DMS53 (cell line): ENCODE data around the gene PTPRZ1.

Source experiments
- DNase-seq: peaks from one replicate; lab custom pipeline; 2025; lab: John Stamatoyannopoulos, UW

The PTPRZ1 gene

GRCh38 chr7:122054393-122054792 lies 181.4 kb downstream of the PTPRZ1 start:
- DNase-seq, result peak; percentile 73

GRCh38 chr7:122055073-122055472 lies 182.1 kb downstream of the PTPRZ1 start:
- peak; percentile 28 for DNase-seq

- no peak for DNase-seq
These were observed 184.0 kb downstream of the PTPRZ1 start for GRCh38 chr7:122056977-122057376.

GRCh38 chr7:122059542-122059941 lies 186.6 kb downstream of the PTPRZ1 start:
- DNase-seq, result no peak

- no peak for DNase-seq
These were observed 190.2 kb downstream of the PTPRZ1 start for GRCh38 chr7:122063146-122063545.

- DNase-seq, result no peak
These were observed 192.0 kb downstream of the PTPRZ1 start for GRCh38 chr7:122064971-122065370.

- no peak for DNase-seq
These were observed 194.1 kb downstream of the PTPRZ1 start for GRCh38 chr7:122067077-122067476.

- DNase-seq, result no peak
These were observed 195.1 kb downstream of the PTPRZ1 start for GRCh38 chr7:122068046-122068445.

GRCh38 chr7:122068999-122069398 lies 196.0 kb downstream of the PTPRZ1 start:
- peak; percentile 12 for DNase-seq

GRCh38 chr7:122070062-122070461 lies 197.1 kb downstream of the PTPRZ1 start:
- no peak for DNase-seq

GRCh38 chr7:122070834-122071233 lies 197.9 kb downstream of the PTPRZ1 start:
- no peak for DNase-seq

GRCh38 chr7:122072272-122072671 lies 199.3 kb downstream of the PTPRZ1 start:
- DNase-seq, result no peak

GRCh38 chr7:122072924-122073599 lies 200.1 kb downstream of the PTPRZ1 start:
- no peak for DNase-seq

- no peak for DNase-seq
These were observed 200.7 kb downstream of the PTPRZ1 start for GRCh38 chr7:122073635-122074034.

- DNase-seq, result no peak
These were observed 209.2 kb downstream of the PTPRZ1 start for GRCh38 chr7:122082160-122082559.

- no peak for DNase-seq
These were observed 209.7 kb downstream of the PTPRZ1 start for GRCh38 chr7:122082670-122083069.

- DNase-seq, result peak; percentile 87
These were observed 220.2 kb downstream of the PTPRZ1 start for GRCh38 chr7:122092964-122093797.

GRCh38 chr7:122094549-122094948 lies 221.6 kb downstream of the PTPRZ1 start:
- no peak for DNase-seq

- no peak for DNase-seq
These were observed 222.7 kb downstream of the PTPRZ1 start for GRCh38 chr7:122095642-122096041.

- no peak for DNase-seq
These were observed 227.1 kb downstream of the PTPRZ1 start for GRCh38 chr7:122100021-122100420.

- no peak for DNase-seq
These were observed 230.1 kb downstream of the PTPRZ1 start for GRCh38 chr7:122103064-122103463.
